Sigmoid colon (tissue), 4 donors: ENCODE results near the gene FCGBP.

Source experiments
- CTCF ChIP-seq, 4 experiments: fragments of 450-650 bp in 3 of 4; fragments of 200-600 bp in 1 of 4; IDR thresholded peaks; one replicate each; pipeline ENCODE4 v1.5.1; 2016 to 2019; ENCODE audit warnings: antibody characterized with exemption in 4 of 4, mild to moderate bottlenecking in 3 of 4, moderate library complexity in 2 of 4
- EP300 ChIP-seq, 4 donors: sonication (generic); formaldehyde crosslinking; IDR thresholded peaks; one replicate each; pipeline ENCODE4 v1.6.1; 2017; ENCODE audit warnings: antibody characterized with exemption in 4 of 4
- POLR2A ChIP-seq, 2 donors: fragments of 450-650 bp; IDR thresholded peaks; one replicate each; pipeline ENCODE4 v1.6.1; 2016; ENCODE audit warnings: antibody characterized with exemption in 2 of 2, mild to moderate bottlenecking in 2 of 2, moderate library complexity in 2 of 2
- POLR2AphosphoS5 ChIP-seq, 4 donors: sonication (generic); formaldehyde crosslinking; IDR thresholded peaks; one replicate each; pipeline ENCODE4 v1.6.1; 2017; ENCODE audit warnings: antibody characterized with exemption in 4 of 4

- TF ChIP-seq CTCF (IDR thresholded peaks at IDR 0.05) (no peak), EP300 (IDR thresholded peaks at IDR 0.05) (no peak), POLR2AphosphoS5 (IDR thresholded peaks at IDR 0.05) (no peak), POLR2A (IDR thresholded peaks at IDR 0.05) (no peak)
Observed at GRCh38 chr19:39926170-39926760, 8.2 kb downstream of the FCGBP start.
